ENCODE measurements around the gene PIK3R6.

Gene PIK3R6

DNA sequence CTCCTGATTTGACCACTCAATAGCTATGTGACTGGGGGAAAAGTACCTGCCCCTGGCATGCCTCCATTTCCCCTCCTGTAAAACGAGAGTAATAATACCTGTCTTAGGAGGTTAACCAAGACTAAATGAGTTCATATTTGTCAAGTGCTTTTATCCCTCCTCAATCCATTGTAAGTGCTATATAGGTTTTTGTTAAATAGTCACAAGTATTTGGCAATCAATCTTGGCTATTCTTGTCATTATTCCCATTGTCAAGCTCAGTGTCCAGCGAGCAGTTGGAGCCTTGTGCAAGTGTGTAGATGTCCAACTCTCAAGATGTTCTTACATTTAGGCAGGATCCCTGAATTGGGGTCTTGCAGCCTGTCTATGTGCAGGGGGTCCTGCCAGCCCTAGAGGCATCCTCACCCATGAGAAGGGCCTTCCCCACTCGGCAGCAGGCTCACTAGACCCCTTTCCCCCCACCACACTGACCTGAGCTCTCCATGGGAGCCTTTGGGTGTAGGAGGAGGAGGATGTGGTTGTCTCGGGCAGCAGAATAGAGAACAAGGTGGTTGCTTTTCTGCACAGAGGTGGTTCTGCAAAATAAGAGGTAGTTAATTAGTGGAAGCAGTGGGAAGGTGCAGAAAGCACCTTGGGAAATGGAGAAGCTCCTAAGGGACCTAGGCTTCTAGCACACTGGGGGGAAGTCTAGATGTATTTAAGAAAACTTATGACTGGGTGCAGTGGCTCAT, 18.0 kb downstream of the PIK3R6 start:
- DNase-seq, result no peak

DNA sequence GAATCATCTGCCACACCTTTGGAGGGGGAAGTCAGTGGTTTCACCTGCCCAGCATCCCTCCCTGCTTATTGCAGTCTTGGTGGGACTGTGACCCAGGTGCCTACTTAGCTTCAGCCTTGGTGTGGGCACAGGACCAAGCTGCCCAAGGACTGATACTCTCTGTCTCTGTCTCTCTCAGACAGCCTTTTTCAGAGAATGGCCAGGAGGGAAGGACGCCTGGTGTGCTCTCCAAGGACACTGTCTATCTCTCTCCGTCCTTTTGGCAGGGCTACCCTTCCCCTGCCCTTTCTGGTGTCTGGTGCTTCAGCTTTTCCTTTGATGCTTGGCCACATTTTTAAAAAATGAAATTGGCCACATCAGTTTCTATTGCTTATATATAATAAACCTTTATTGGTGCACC, 19.6 kb downstream of the PIK3R6 start:
- no peak for DNase-seq

DNA sequence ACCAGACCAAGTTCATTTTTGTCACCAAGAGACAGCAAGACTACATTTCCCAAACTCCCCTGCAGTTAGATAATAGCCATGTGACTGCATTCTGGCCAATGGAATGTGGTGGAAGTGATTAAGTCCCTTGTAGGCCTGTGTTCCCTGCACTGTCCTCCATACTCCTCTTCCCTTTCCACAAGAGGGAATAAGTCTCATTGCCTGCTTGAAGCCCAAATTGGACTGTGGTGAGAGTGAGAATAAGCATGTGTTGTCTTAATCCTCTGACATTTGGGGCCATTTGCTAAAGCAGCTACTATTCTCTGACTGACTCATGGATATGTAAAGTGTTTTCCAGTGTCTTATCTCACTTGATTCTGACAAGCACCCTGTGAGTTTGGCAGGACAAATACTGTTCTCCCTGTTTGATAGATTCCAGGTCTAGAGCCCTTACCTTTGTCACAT, 20.7 kb downstream of the PIK3R6 start:
- no peak for DNase-seq

DNA sequence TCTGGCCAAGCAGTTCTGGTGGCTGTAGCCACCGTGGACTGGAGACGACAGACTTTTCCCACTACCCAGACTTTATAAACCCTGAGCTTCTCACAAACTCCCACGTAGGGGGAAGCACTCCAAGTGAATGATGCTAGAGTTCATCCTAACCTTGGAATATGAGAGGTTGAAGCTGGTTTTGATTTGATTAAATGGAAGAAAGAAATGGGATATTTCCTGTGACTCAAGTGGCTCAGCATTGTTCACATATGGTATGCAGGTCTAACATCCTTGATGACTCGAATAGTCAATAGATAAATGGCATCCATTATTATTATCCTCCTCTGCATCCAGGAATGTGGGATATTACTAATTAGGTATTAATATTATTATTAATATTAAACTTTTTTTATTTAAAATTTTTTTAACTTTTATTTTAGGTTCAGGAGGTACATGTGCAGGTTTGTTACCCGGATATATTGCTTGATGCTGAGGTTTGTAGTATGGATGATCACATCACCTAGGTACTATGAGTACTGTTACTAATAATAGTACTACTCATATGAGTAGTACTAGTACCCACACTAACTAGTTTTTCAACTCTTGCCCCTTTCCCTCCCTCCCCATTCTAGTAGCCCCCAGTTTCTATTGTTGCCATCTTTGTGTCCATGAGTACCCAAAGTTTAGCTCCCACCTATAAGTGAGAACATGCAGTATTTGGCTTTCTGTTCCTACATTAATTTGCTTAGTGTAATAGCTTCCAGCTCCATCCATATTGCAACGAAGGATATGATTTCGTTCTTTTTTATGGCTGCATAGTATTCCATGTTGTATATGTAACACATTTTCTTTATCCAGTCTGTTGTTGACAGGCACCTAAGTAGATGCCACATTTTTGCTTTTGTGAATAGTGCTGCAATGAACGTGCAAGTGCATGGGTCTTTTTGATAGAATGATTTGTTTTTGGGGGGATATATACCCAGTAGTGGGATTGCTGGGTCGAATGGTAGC, 22.9 kb downstream of the PIK3R6 start:
- DNase-seq, result no peak

DNA sequence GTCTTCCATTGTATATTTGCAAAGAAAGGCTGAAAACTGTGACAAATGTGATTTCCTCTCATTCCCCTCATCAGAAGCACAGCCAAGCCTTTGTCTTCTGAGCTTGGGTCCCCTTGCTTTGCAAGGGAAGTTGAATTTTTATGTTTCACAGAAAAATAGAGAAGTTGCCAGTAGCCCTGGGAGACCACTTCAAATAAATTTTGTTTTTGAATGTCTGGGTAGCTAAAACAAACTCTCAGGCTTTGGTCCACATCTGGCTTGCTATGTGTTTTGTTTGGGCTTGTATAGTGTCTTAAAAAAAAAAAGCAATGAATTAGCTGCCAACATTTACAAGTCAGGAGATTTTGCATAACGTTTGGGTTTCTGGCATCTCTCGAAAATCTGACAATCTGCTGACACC, 24.1 kb downstream of the PIK3R6 start:
- DNase-seq, result no peak

DNA sequence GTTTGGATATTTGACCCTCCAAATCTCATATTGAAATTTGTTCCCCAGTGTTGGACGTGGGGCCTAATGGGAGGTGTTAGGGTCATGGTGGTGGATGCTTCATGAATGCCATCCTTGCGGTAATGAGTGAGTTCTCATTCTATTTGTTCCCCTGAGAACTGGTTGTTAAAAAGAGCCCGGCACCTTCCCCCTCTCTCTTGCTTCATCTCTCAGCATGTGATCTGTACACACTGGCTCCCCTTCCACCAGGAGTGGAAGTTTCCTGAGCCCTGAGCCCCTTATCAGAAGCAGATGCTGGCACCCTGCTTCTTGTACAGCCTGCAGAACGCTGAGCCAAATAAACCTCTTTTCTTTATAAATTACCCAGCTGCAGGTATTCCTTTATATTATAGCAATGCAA, 25.6 kb downstream of the PIK3R6 start:
- DNase-seq, result no peak

DNA sequence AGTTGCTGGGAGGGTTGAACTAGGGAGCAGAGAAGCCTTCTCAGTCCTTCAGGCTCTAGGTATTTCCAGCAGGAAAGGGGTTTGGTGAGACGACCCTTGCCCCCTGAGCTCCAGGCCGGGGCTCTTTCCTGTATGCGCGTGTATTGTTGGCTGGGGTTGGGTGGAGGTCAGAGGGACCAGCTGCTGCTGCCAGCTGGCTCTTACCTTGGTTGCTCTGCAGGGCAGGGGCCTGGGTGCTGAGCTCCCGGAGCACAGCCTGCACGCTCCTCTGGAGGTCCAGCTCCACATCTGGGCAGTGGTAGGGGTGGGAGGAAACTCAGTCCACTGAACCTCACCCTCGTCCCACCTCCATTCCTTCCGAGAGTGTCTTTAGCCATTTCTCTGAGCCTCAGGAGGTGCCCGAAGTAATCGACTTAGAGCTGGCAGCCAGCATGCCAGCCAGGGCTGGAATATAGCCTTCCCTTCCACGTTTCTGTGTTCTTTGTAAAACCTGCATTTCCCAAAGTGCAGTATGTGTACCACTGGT, 28.0 kb downstream of the PIK3R6 start:
- DNase-seq, result no peak

DNA sequence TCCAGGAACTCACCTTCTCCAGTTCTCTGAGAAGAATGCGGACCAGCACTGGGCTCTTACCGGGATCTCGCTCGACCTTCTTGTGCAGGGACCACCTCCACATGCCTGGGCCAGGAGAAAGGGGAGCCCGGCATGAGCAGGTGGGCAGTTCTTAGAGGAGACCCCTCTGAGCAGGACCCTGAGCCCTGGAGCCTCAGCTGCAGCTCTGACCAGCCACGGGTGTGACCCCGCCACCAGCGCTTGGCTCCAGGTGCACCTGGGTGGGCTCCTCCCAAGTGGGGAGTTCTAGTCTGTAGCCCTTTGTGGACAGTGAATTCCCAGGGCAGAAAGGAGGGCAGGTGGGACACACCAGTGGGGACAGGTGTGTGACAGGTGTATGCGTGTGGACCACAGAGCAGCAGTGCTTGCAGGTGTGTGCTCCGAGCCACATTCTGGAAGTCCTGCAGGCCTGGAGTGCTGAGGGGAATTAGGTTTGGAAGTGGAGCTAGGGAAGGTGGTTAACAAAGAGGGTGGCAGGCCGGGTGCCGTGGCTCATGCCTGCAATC, 28.9 kb downstream of the PIK3R6 start:
- DNase-seq, result no peak

DNA sequence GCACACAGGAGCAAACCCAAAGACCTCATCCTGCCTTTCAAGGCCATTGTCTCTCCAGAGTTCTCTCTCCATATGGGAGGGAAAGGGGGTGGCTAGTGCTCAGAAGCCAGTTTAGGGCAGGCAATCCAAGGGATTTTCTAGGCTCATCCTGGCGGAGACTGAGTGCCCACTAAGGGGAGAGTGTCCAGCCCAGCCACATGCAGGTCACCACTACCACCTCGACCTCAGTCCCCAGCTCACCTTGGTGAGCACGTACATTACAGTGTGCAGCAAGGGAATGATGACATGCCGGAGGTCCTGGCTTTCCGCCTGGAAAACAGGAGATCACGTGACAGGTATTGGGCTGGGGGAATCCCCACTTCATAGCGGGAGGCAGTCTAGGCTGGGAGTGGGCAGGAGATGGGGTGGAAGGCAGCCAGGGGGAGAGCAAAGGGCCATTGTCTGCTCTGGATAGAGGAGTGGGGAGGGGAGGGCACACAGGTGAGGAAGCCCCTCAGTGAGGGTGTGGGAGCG, 29.9 kb downstream of the PIK3R6 start:
- no peak for DNase-seq

DNA sequence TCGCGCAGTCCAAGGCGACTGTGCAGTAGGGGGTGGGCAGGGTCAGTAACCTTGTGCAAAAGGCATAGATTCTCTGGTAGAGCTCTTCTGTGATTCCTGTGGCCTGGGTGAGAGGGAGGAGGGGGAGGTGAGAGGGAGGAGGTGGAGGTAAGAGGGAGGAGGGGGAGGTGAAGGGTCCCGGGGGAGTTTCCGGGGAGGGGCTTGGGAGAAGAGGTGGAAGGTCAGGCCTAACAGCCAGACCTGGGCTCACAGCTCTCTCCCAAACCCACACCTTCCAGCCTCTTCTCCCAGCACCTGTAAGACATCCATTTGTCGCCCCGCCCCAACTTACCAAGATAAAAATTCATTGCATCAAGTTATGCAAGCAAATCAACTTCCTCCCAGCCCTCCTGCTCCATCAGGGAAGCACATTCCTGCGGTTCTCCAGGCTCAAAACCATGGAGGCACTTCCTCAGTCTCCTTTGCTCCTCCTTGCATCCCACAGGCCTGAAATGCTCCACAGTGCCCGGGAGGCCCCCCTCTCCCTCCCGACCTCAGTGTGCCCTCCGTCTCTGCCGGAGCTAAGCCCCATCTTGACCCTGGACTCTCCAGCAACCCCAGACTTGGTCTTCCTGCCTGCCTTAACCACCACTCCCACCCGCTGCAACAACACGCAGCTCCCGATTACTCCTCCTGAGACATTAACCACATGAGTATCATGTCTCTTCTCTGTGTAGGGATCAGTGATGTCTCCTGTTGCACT, 30.5 kb downstream of the PIK3R6 start:
- no peak for DNase-seq

DNA sequence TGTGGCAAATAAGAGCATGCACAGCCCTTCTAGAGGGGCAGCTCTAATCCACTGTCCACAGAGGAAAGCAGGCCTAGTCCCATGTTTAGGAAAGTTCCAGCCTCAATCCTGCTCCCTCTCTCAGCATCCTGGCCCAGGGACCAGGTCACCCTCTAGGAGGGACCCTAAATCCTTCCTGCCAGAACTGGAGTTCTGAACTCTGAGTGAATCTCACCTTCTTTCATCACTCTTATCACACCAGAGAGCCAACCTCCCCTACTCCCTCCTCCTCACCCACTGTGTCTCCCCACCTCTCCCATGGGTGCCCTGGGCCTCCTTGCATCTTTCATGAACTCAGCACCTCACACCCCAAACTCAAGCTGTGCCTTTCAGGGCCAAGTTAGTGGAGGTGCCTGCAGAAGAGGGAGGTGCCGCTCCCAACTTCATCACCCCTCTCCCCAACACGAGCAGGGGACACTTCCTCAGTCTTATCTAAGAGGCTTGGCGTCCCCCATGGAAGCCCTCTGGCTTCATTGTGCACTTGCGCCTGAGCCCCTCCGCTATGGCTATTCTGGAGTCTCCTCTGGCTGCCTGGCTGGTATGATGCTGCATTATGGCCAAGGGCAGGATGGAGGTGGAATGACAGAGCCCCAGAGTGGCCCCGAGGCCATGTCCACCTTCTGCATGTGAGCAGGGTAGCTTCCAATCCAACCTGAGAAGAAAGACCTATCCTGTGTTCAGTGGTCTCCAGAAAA, 31.7 kb downstream of the PIK3R6 start:
- DNase-seq, result no peak

DNA sequence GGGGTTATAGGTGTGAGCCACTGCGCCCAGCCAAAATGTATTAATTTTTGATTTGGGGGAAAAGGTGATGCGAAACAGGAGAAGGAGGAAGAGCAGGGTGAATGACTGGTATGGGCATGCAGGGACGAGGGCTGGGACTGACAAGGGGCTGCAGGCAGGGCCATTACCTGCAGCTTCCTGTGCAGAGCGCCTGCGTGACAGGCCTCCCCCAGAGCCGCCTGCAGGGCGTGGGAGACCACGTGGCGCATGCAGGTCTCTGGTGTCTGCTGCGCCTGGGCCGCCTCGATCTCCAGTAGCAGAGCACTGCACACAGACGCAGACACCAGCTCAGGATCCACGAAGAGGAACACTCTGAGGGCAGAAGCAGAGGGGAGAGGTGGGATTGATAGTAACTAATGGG, 32.4 kb downstream of the PIK3R6 start:
- no peak for DNase-seq

DNA sequence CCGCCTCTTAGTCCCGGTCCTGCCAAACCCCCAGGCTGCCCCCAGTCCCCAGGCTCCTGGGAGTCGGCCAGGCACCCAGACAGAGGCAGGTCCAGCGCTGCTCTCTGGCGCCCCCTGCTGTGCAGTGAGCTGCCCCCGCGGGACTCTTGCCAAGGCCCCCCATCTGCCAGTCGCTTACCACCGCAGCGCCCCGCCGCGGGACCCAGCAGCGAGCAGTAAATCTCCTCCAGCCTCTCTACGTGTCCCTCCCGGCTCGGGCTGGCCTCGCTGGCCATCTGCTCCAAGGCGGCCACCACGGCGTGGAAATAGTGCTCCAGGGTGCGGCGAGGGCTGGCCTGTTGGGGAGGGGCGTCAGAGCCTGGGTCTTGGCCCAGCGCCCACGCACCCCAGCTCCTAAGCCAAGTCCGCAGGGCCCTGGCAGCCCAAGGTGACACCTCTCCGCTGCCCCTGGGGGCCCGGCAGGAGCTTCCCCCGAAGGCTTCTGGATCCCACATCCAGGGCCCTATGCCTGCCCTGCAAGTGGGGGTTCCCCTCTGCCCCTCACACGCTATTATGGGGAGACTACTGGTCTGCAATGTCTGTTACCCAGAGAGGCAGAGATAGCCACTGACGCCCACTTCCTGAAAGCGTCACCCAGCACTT, 34.6 kb downstream of the PIK3R6 start:
- DNase-seq, result peak; percentile 62 to 66

DNA sequence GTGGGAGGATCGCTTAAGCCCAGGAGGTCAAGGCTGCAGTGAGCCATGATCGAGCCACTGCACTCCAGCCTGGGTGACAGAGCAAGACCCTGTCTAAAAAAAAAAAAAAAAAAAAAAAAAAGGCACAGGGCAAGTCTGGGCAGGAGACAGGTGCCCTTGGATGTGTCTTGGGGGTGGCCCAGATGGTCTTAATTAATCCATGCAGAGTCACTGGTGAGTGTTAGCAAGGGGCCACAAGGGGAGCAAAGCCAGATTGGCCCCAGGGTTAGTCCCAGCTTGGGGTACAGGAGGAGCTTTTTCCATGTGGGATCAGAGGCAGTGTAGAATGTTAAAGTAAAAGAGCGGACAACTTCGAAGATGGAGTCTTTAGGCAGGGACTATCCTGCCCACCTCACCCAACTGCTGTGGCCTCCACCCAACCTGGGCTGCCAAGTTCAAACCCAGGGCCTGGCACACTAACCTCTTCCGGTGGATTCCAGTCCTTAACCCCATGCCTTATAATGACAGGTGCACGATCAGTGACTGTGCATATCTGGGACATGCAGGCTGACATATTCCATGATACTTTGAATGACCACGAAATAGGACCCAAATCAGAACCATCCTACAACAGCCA, 36.1 kb downstream of the PIK3R6 start:
- DNase-seq, result no peak

DNA sequence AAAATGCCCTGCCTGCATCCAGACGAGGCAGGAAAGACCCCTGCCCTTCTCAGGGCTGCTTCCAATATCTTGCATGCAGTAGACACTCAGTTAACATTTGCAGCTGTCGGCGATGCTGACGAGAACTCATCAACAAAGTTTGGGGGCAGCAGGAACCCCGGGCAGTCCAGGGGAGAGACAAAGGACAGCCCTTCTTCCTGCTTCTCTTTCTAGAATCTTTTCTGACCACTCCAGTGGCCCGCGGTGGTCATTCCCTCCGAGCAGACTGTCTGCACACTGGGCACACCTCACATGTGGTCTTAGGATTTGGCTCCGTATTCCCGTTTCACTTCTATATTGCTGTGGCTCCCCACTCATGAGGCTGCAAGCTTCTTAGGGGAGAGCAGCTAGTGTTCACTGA, 37.3 kb downstream of the PIK3R6 start:
- no peak for DNase-seq

DNA sequence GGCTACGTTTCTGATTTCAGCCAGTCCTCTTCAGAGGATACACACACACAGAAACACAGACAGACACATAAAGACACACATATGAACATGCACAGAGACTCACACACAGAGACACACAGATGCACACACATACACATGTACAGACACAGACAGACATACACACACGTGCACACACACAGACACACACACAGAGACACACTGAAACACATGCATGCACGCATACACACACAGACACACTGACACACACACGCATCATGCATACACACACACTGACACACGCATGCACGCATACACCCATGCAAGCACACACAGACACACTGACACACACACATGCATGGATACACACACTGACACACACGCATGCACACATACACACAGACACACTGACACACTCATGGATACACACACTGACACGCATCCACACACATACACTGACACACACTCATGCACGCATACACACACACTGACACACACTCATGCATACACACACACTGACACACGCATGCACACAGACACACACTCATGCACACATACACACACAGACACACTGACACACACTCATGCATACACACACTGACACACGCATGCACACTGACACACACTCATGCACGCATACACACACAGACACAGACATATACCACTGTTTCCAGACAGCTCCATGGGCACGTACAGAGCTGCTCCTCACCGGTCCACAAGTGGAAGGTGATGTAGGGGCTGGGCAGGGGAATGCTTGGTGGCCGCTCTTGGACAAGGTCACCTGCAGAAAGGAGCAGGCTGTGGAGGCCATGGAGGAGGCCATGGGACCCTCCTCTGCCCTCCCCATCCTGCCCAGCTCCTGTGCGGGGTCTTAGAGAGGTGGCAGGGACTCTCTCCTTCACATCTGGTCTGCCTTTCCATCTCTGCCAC, 38.2 kb downstream of the PIK3R6 start:
- DNase-seq, result no peak

DNA sequence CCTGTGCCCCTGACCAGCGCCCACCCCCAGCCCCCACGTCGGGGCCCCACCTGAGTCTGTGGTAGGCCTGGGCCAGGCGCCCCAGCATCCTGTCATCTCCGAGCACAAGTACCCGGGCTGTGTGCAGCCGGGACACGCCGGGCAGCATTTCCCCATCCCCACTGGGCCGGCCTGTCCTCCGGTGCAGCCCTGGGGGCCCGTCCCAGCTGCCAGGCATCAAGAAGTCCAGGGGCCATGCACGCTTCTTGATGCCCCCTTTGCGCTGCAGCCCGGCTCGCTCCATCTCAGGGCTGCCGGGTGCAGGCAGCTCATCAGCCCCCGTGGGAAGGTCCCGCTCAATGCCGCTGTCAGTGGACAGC, 39.0 kb downstream of the PIK3R6 start:
- no peak for DNase-seq

DNA sequence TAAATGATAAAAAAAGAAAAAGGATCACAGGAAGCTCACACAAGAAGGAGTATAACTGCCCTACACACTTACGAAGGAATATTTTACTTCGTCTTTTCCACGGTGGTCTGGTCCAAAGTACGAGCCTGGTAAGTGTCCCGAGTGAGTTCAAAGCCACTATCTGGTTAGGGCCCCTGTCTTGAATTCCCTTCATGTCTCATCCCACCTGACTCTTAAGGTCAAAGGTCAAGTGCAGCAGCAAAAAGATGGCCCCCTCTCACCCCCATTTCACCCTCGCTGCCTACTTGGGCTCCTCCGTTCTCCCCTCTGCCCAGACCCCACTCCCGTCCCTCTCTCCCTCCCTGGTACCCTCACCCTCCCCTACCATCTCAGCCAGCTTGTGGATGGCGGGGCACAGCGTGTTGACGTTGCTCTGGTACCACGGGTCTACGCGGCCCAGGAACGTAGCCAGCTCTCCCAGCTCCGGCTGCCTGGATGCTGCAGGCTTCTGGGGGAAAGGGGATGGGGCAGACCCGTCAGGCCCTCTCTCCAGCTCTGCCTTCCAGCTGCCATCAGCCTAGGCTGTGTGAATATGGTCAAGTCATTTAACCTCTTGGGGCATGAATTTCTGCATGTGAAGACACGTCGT, 40.6 kb downstream of the PIK3R6 start:
- DNase-seq, result no peak

DNA sequence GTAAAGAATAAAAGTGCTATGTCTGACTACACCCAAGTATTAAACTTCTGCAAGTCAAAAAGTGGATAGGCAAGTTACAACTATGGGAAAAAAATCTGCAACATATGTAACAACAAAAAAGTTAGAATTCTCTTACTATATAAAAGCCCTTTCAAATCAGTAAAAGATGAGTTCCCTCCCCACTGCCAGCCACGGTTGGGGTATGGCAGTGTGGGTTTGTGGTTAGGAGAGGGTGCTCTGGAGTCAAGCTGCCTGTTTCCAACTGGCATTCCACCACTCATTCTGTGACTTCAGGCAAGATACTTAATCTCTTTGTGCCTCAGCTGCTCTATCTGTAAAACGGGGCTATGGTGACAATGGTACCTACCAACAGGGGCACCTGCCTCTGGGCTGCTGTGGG, 41.7 kb downstream of the PIK3R6 start:
- no peak for DNase-seq

Data from activated T-cell treated with anti-CD3 and anti-CD28 coated beads, Interleukin-2, amount 50 U/mL, for 48 hours (primary cell).